ENCODE measurements around the gene UBA3. TPM values are rescaled to one million over a fixed set of nuclear protein-coding genes. Genes with fewer than 3 reads are reported as not detected.

UBA3 gene
- total RNA-seq, 1 donor from 2014 or later, result 65.1 TPM

DNA sequence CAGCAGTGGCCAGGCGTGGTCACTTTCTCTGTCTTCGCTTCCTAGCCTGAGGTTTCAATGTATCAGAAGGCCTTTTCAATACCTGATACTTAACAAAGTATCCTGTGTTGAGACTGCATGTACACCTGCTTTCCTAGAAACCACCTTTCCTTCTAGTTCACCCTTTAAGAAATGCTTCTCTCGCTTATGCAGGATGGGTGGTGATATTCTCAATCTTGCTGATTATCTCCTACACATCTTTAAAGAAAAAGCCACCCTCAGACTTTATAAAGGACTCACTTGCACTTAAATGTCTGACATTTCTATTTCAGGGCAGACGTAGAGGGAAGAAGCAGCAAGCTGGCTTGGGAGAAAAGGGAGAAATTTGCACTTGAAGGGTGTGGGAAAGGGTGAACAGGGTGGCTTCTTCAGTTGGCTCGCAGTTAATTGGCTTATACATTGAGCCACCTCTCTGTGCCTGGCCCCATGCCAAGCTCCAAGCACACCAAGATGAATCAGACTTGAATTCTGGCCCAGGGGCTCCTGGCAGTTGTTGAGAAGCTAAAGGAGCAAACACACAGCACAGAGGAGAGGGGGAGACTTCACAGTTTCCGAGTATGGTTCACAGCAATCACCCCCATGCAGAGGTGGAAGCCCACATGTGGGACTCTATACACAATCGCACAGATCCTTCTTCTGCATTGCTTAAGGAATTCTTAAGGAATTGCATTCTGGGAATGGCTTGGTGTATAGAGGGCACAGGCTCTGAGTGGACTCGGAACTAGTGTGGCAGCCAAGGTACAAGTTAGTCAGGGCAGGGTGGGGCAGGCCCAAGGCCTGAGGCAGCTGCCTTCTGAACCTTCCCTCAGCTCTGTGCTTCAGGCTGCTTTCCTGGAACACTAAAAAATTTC is 5.9 kb upstream of the UBA3 start:
- TF ChIP-seq, protein P1, sequence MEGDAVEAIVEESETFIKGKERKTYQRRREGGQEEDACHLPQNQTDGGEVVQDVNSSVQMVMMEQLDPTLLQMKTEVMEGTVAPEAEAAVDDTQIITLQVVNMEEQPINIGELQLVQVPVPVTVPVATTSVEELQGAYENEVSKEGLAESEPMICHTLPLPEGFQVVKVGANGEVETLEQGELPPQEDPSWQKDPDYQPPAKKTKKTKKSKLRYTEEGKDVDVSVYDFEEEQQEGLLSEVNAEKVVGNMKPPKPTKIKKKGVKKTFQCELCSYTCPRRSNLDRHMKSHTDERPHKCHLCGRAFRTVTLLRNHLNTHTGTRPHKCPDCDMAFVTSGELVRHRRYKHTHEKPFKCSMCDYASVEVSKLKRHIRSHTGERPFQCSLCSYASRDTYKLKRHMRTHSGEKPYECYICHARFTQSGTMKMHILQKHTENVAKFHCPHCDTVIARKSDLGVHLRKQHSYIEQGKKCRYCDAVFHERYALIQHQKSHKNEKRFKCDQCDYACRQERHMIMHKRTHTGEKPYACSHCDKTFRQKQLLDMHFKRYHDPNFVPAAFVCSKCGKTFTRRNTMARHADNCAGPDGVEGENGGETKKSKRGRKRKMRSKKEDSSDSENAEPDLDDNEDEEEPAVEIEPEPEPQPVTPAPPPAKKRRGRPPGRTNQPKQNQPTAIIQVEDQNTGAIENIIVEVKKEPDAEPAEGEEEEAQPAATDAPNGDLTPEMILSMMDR (conservative IDR thresholded peaks at IDR 0.05; ENCODE audit: low read depth, low read length), result no peak
- peak; percentile 76 for DNase-seq (ENCODE audit: low read depth)
- H3K4me3 ChIP-seq (ENCODE audit: low read depth, low read length), result peak overlapping the region; percentile 94

DNA sequence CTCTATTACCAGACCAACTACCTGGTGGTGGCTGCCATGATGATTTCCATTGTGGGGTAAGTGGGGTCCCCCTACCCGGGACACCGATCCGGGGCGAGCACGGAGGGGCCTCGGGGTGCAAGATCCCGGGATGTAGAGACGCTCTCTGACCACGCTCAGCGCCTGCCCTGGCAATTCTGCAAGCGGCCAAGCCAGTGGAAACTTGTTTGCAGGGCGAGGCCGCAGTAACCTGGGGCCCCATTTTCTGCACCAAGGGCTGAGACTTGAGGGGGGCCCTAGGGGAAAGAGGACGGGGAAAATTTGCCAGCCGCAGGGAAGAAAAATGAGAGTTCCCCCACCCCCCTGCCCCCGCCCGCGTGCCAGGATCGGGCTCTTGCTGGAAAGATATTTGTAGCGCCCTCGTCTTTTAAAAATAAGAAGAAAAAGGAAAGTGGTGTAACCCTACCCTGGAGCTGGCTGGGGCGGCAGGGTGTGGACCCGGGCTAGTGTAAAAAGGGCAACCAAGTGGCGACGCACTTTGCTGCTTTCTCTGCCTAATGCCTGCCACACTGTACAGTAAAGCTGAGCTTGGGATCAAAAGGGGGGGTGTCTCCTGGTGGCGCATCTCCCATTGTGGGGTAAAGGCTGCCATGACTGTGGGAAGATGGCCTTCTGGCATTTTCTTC is 5.1 kb upstream of the UBA3 start:
- H3K4me3 ChIP-seq (ENCODE audit: low read depth, low read length), result peak overlapping the region; percentile 94
- TF ChIP-seq, protein P1 (conservative IDR thresholded peaks at IDR 0.05; ENCODE audit: low read depth, low read length), result no peak
- no peak for DNase-seq (ENCODE audit: low read depth)

DNA sequence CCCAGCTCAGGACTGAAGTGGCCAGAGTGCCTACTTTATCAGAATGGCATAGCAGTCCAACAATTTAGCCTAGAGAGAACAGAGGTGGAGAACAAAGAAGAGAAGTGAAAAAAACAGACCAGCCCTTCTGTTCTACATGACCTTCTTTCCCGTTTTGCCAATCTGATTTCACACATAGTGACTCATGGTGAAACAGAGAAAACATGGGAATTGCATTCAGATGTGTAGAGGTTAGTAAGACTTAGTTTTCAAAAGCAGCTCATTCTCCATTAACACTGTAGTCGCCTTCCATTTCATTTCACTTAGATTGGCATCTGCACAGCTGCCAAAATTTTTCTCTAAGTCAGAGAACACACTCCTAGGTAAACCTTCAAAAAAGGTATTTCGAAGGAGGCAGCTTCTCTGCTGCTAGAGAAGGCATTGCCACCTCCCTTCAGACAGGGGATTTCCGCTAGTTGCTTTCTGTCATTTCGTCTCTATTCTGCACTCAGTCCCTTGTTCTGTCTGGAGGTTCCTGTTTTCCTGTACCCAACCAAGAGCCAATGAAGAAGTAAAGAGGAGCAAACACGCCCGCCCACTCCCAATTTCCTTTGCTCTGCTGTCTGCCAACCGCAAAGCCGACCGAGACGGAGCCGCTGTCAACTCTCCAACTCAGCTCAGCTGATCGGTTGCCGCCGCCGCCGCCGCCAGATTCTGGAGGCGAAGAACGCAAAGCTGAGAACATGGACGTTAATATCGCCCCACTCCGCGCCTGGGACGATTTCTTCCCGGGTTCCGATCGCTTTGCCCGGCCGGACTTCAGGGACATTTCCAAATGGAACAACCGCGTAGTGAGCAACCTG is 4.4 kb upstream of the UBA3 start, which contains the start of gene ARL6IP5:
ARL6IP5 (plus strand) TSS at position 612 of the 842 bp plus-strand sequence; CDS start at position 723, 111 bp downstream.
- TF ChIP-seq, protein P1 (conservative IDR thresholded peaks at IDR 0.05; ENCODE audit: low read depth, low read length), result no peak
- H3K4me3 ChIP-seq (ENCODE audit: low read depth, low read length), result peak within 1 kb of the TSS; percentile 94
- peak; percentile 82 for DNase-seq (ENCODE audit: low read depth)

DNA sequence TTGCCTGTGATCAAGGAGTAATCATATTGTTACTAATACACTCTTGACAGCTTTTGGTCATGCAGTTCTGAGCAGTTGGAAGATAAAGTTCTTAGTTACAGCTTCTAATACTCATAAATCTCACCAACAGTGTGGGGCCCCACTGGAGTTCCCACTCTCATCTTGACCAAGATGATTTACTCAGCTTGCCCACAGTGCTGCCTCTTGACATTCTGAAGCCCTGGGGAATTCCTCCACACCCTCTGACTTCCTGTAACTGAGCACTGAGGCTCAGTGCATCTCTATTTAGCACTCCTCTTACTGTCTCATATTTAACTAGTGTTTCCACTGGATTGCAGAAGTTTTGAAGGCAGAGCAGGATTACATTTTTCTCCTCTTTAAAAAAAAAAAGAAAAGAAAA is 2.6 kb upstream of the UBA3 start:
- TF ChIP-seq, protein P1 (conservative IDR thresholded peaks at IDR 0.05; ENCODE audit: low read depth, low read length), result no peak
- peak; percentile 54 for DNase-seq (ENCODE audit: low read depth)
- H3K4me3 ChIP-seq (ENCODE audit: low read depth, low read length), result no peak overlapping the region

DNA sequence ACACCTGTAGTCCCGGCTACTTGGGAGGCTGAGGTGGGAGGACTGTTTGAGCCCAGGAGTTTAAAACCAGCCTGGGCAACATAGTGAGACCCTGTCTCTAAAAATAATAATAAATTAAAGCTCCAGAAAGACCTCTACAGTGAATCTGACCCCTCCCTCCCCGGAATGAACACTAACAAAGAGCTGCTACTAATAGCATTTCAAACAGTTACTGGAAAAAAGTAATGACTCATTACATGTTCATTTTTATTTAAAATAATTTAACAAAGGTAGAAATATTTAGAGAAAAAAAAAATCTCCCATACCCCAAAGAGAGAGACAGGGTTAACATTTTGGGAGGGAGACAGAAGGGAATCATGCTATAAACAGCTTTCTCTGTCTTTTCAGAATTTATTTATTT is 2.2 kb upstream of the UBA3 start:
- H3K4me3 ChIP-seq (ENCODE audit: low read depth, low read length), result no peak overlapping the region
- TF ChIP-seq, protein P1 (conservative IDR thresholded peaks at IDR 0.05; ENCODE audit: low read depth, low read length), result no peak
- DNase-seq (ENCODE audit: low read depth), result no peak

DNA sequence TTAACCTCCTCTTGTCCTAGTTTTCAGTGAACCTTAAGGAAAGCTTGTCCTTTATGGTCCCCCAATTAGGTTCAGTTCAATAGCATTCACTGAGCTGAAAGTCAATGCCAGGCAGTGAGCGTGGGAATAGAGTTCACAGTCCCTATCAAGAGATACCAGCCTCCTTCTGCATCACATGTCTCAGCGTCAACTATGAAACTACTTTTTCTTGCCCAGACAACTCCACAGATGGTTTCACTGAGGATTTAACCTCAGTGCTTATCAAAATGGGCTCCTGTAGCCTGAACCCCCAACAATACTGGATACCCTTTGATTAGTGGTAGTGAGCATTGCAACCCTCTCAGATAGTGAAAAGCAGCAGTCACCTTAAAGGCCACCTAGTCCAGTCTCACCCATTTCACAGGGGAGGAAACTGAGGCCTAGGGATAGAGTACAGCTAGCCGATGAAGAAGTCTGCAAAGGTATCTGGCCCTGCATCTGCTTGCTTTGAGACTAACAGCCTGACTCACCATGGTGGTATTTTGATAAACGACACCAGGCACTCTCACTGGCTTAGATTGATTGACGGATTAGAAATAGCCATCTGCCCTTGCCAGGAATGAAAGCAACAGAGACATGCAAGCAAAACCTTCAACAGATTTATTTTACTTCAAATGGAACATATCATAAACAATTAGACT is 1.6 kb upstream of the UBA3 start:
- H3K4me3 ChIP-seq (ENCODE audit: low read depth, low read length), result no peak overlapping the region
- DNase-seq (ENCODE audit: low read depth), result no peak
- TF ChIP-seq, protein P1 (conservative IDR thresholded peaks at IDR 0.05; ENCODE audit: low read depth, low read length), result no peak

Data from epithelial cell of proximal tubule (primary cell).